IMR-90 (cell line): Measurements from ENCODE around the gene NCOA7.
A peak's percentile ranks its signal among the peaks of the same experiment; 100 is the strongest.

Experiments used
- BHLHE40 ChIP-seq: fragments of 150-350 bp; IDR thresholded peaks from 2 replicates; pipeline ENCODE4 v1.6.1; 2016; ENCODE audit warnings: mild to moderate bottlenecking, low read depth, low read length
- CEBPB ChIP-seq: IDR thresholded peaks from 2 replicates; pipeline ENCODE4 v1.6.1; 2012; ENCODE audit warnings: low read depth, low read length, improper control_type of control experiment
- CHD1 ChIP-seq: IDR thresholded peaks from 2 replicates; pipeline ENCODE4 v1.6.1; 2012; ENCODE audit warnings: low read depth, low read length, improper control_type of control experiment
- FOS ChIP-seq: fragments of 150-350 bp; IDR thresholded peaks from 2 replicates; pipeline ENCODE4 v1.6.1; 2016; ENCODE audit warnings: low read depth, low read length
- MAFK ChIP-seq: IDR thresholded peaks from 2 replicates; pipeline ENCODE4 v1.6.1; 2012; ENCODE audit warnings: low read depth, low read length, improper control_type of control experiment
- MXI1 ChIP-seq: IDR thresholded peaks from 2 replicates; pipeline ENCODE4 v1.6.1; 2012; ENCODE audit warnings: low read depth, mild to moderate bottlenecking, low read length, moderate library complexity, borderline replicate concordance
- POLR2A ChIP-seq: IDR thresholded peaks from 2 replicates; pipeline ENCODE4 v1.6.1; 2012; ENCODE audit warnings: mild to moderate bottlenecking, low read depth, low read length
- RAD21 ChIP-seq: IDR thresholded peaks from 2 replicates; pipeline ENCODE4 v1.6.1; 2012; ENCODE audit warnings: low read length, improper control_type of control experiment
- RCOR1 ChIP-seq: IDR thresholded peaks from 2 replicates; pipeline ENCODE4 v1.6.1; 2012; ENCODE audit warnings: mild to moderate bottlenecking, low read length, improper control_type of control experiment; ENCODE audit not compliant: insufficient replicate concordance
- RFX5 ChIP-seq: IDR thresholded peaks from 2 replicates; pipeline ENCODE4 v1.8.0; 2012; ENCODE audit warnings: low read depth, mild to moderate bottlenecking, low read length, moderate library complexity
- SMC3 ChIP-seq: fragments of 150-350 bp; IDR thresholded peaks from 2 replicates; pipeline ENCODE4 v1.6.1; 2016; ENCODE audit warnings: low read depth, mild to moderate bottlenecking, antibody characterized with exemption, low read length, moderate library complexity
- TF ChIP-seq, protein P1 (sequence below): conservative IDR thresholded peaks from 2 replicates; pipeline ENCODE4 v1.5.1; 2012; ENCODE audit warnings: mild to moderate bottlenecking, low read depth, low read length, improper control_type of control experiment
- TF ChIP-seq, protein P2 (sequence below): fragments of 150-350 bp; IDR thresholded peaks from 2 replicates; pipeline ENCODE4 v1.6.1; 2017; ENCODE audit warnings: mild to moderate bottlenecking, antibody characterized with exemption, low read length, low read depth
- TF ChIP-seq, protein P3 (sequence below): fragments of 150-350 bp; IDR thresholded peaks from 2 replicates; pipeline ENCODE4 v1.6.1; 2016; ENCODE audit warnings: low read depth, mild to moderate bottlenecking, low read length, moderate library complexity, borderline replicate concordance

DNA sequence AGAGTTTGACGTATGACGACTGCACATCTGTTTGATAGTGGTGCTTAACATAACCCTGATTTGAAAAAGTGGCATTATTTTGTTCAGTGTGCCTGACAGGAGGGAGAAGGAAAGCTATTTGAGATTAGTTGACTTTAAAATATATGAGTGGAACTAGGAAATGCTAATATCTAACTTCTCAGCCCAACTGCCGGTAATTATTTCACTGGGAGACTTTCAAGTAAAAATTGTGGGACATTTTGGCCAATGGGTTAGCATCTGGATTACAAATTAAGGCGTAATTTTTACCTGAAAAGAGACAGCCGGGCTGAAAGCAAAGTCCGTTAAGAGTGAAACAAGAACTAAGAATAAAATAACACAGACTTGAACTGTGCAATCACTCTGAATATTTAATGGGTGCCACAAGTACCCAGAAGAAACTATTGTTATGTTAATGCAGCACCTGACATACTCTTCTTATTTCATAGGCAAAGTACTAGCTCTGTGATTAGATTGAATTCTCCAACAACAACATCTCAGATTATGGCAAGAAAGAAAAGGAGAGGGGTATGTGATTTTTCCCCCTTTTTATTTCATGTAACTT is 39.3 kb upstream of the NCOA7 start:
- TF ChIP-seq, protein P1, sequence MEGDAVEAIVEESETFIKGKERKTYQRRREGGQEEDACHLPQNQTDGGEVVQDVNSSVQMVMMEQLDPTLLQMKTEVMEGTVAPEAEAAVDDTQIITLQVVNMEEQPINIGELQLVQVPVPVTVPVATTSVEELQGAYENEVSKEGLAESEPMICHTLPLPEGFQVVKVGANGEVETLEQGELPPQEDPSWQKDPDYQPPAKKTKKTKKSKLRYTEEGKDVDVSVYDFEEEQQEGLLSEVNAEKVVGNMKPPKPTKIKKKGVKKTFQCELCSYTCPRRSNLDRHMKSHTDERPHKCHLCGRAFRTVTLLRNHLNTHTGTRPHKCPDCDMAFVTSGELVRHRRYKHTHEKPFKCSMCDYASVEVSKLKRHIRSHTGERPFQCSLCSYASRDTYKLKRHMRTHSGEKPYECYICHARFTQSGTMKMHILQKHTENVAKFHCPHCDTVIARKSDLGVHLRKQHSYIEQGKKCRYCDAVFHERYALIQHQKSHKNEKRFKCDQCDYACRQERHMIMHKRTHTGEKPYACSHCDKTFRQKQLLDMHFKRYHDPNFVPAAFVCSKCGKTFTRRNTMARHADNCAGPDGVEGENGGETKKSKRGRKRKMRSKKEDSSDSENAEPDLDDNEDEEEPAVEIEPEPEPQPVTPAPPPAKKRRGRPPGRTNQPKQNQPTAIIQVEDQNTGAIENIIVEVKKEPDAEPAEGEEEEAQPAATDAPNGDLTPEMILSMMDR, result no peak
- TF ChIP-seq POLR2A (no peak), CEBPB (0 out of 2 replicates have a peak, but pooled peaks have one; percentile 2), BHLHE40 (no peak), RFX5 (no peak), SMC3 (no peak), MXI1 (no peak), FOS (no peak), MAFK (no peak), RAD21 (no peak), CHD1 (no peak), RCOR1 (no peak)
- TF ChIP-seq, protein P2, sequence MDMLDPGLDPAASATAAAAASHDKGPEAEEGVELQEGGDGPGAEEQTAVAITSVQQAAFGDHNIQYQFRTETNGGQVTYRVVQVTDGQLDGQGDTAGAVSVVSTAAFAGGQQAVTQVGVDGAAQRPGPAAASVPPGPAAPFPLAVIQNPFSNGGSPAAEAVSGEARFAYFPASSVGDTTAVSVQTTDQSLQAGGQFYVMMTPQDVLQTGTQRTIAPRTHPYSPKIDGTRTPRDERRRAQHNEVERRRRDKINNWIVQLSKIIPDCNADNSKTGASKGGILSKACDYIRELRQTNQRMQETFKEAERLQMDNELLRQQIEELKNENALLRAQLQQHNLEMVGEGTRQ, result no peak
- TF ChIP-seq, protein P3, sequence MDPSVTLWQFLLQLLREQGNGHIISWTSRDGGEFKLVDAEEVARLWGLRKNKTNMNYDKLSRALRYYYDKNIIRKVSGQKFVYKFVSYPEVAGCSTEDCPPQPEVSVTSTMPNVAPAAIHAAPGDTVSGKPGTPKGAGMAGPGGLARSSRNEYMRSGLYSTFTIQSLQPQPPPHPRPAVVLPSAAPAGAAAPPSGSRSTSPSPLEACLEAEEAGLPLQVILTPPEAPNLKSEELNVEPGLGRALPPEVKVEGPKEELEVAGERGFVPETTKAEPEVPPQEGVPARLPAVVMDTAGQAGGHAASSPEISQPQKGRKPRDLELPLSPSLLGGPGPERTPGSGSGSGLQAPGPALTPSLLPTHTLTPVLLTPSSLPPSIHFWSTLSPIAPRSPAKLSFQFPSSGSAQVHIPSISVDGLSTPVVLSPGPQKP, result no peak
